GM23338 (cell line): ENCODE measurements around the gene IGF2BP2. TPM values are rescaled to one million over a fixed set of nuclear protein-coding genes. Genes with fewer than 3 reads are reported as not detected.

ENCODE experiments used
- ATAC-seq: fragments of 200-7000 bp; cut with Tn5 transposase; 3 replicates; pipeline ENCODE4 v1.9.1; 2020
- DNase-seq: peaks from one replicate; pipeline ENCODE4 v3.0.0-alpha.2; 2015; ENCODE audit warnings: low spot score
- H2AFZ ChIP-seq: fragments of 200-600 bp; sonication (generic); 2 replicates; pipeline ENCODE4 v1.8.0; 2016; ENCODE audit warnings: antibody characterized with exemption, mild to moderate bottlenecking, moderate library complexity
- H3F3A ChIP-seq: fragments of 200-600 bp; sonication (generic); replicated peaks from 2 replicates; pipeline ENCODE4 v1.8.0; 2017; ENCODE audit warnings: antibody characterized with exemption, mixed run types, low read depth
- H3K27ac ChIP-seq: fragments of 200-600 bp; sonication (generic); 2 replicates; pipeline ENCODE4 v1.6.1; 2016; ENCODE audit warnings: low read depth
- H3K27me3 ChIP-seq: fragments of 200-600 bp; sonication (generic); 2 replicates; pipeline ENCODE4 v1.8.0; 2016; ENCODE audit warnings: mild to moderate bottlenecking, mixed run types, moderate library complexity; ENCODE audit not compliant: insufficient read depth
- H3K36me3 ChIP-seq: fragments of 200-600 bp; sonication (generic); 2 replicates; pipeline ENCODE4 v1.8.0; 2016; ENCODE audit warnings: mild to moderate bottlenecking; ENCODE audit not compliant: insufficient read depth
- H3K4me1 ChIP-seq: fragments of 200-600 bp; sonication (generic); 2 replicates; pipeline ENCODE4 v1.8.0; 2016; ENCODE audit warnings: mild to moderate bottlenecking, moderate library complexity; ENCODE audit not compliant: insufficient read depth
- H3K4me2 ChIP-seq: fragments of 200-600 bp; sonication (generic); 2 replicates; pipeline ENCODE4 v1.7.1; 2017; ENCODE audit warnings: mixed run types
- H3K4me3 ChIP-seq: fragments of 200-600 bp; sonication (generic); 2 replicates; pipeline ENCODE4 v1.6.1; 2016; ENCODE audit warnings: mixed run types
- H3K79me2 ChIP-seq: fragments of 200-600 bp; sonication (generic); replicated peaks from 2 replicates; pipeline ENCODE4 v1.8.0; 2017; ENCODE audit warnings: mild to moderate bottlenecking; ENCODE audit not compliant: insufficient read depth
- H3K9me2 ChIP-seq: fragments of 200-600 bp; sonication (generic); 2 replicates; pipeline ENCODE4 v1.8.0; 2017; ENCODE audit not compliant: insufficient read depth
- H4K20me1 ChIP-seq: fragments of 200-600 bp; sonication (generic); replicated peaks from 2 replicates; pipeline ENCODE4 v1.8.0; 2017; ENCODE audit warnings: mild to moderate bottlenecking; ENCODE audit not compliant: insufficient read depth
- H3K27ac Mint-ChIP-seq: 2 replicates; pipeline ENCODE4 v1.8.0; 2020; ENCODE audit warnings: inconsistent platforms, mild to moderate bottlenecking, moderate library complexity, mixed read lengths
- H3K27me3 Mint-ChIP-seq: 3 replicates; pipeline ENCODE4 v1.8.0; 2022; ENCODE audit warnings: low read depth, mild to moderate bottlenecking, moderate library complexity, mixed read lengths, inconsistent platforms; ENCODE audit not compliant: insufficient read depth, poor library complexity
- H3K36me3 Mint-ChIP-seq: 3 replicates; pipeline ENCODE4 v1.8.0; 2021; ENCODE audit warnings: low read depth, mild to moderate bottlenecking, inconsistent platforms, moderate library complexity, mixed read lengths
- H3K4me1 Mint-ChIP-seq: 3 replicates; pipeline ENCODE4 v1.8.0; 2020; ENCODE audit warnings: mild to moderate bottlenecking, inconsistent platforms, mixed read lengths
- H3K4me3 Mint-ChIP-seq: 3 replicates; pipeline ENCODE4 v1.8.0; 2021; ENCODE audit warnings: moderate library complexity, mild to moderate bottlenecking, inconsistent platforms, mixed read lengths
- H3K9me3 Mint-ChIP-seq: 3 replicates; pipeline ENCODE4 v1.8.0; 2020; ENCODE audit warnings: moderate library complexity, mild to moderate bottlenecking, inconsistent platforms, mixed read lengths
- CREB1 ChIP-seq: fragments of 250-450 bp; sonication (Bioruptor Pico); IDR thresholded peaks from 2 replicates; pipeline ENCODE4 v1.5.0; 2020; ENCODE audit warnings: low read depth, mild to moderate bottlenecking, moderate library complexity
- JUNB ChIP-seq: IDR thresholded peaks from one replicate; pipeline ENCODE4 v1.6.1; 2016; ENCODE audit warnings: antibody characterized with exemption; ENCODE audit not compliant: unreplicated experiment
- NANOG ChIP-seq: IDR thresholded peaks from 2 replicates; pipeline ENCODE4 v1.6.1; 2016; ENCODE audit warnings: antibody characterized with exemption, borderline replicate concordance
- POLR2AphosphoS5 ChIP-seq: IDR thresholded peaks from 2 replicates; pipeline ENCODE4 v1.6.1; 2016; ENCODE audit warnings: antibody characterized with exemption, low read depth
- STAT1 ChIP-seq: IDR thresholded peaks from one replicate; pipeline ENCODE4 v1.6.1; 2016; ENCODE audit warnings: antibody characterized with exemption; ENCODE audit not compliant: unreplicated experiment
- ZNF114 ChIP-seq: fragments of 250-450 bp; sonication (Bioruptor Pico); IDR thresholded peaks from 2 replicates; pipeline ENCODE4 v1.5.0; 2020; ENCODE audit warnings: mild to moderate bottlenecking, moderate library complexity
- ZNF331 ChIP-seq: fragments of 250-450 bp; sonication (Bioruptor Pico); IDR thresholded peaks from 2 replicates; pipeline ENCODE4 v1.5.0; 2020; ENCODE audit warnings: low read depth, mild to moderate bottlenecking, moderate library complexity
- polyA plus RNA-seq: library from polyadenylated mRNA; unstranded; fragments of >200 nt; fragmentation: Nextera tagmentation; extraction: Ambion mirVana; gene quantifications from 2 replicates; pipeline ENCODE4 v1.2.1, GENCODE V29; 2016
- total RNA-seq: library from RNA; depleted of rRNA; stranded (reverse); fragments of >200 nt; shearing (Covaris generic); gene quantifications from 2 replicates; pipeline ENCODE4 v1.2.3, GENCODE V29; 2014
- TF ChIP-seq, protein P1 (sequence below): IDR thresholded peaks from one replicate; pipeline ENCODE4 v1.6.1; 2018; ENCODE audit warnings: antibody characterized with exemption; ENCODE audit not compliant: unreplicated experiment
- TF ChIP-seq, protein P2 (sequence below), 2 experiments: fragments of 200-600 bp in 1 of 2; sonication (generic) in 1 of 2; conservative IDR thresholded peaks; 2 replicates each; pipeline versions ENCODE4 v1.5.1 to v1.6.1; 2016 to 2017; ENCODE audit warnings: antibody characterized with exemption in 2 of 2, low read depth in 2 of 2, mild to moderate bottlenecking in 2 of 2, moderate library complexity in 1 of 2
- TF ChIP-seq, protein P3 (sequence below): IDR thresholded peaks from 2 replicates; pipeline ENCODE4 v1.6.1; 2016; ENCODE audit warnings: antibody characterized with exemption

The IGF2BP2 gene
- total and polyA plus RNA-seq, 2 experiments from 2014 or later: 82.9 to 84.5 TPM

- Histone ChIP-seq H3K4me3 (no peak overlapping the region), H3K36me3 (no peaks in the 10 kb centered on the region), H3K27ac (no peak overlapping the region), H3K27me3 (no peaks in the 10 kb centered on the region), H3K79me2 (peaks cover 91% of the 10 kb centered on the region), H4K20me1 (peaks cover 50% of the 10 kb centered on the region), H3K4me1 (peaks cover 44% of the 10 kb centered on the region), H3K4me2 (no peak overlapping the region), H2AFZ (no peak overlapping the region), H3K9me2 (no peaks in the 10 kb centered on the region), H3F3A (no peaks in the 10 kb centered on the region)
- ATAC-seq (no peak), DNase-seq (no peak)
- Mint-ChIP-seq H3K4me3 (no peak overlapping the region), H3K36me3 (no peaks in the 10 kb centered on the region; the same call in 2 of the 3 replicates), H3K4me1 (peaks cover 52% of the 10 kb centered on the region), H3K27ac (no peak overlapping the region), H3K27me3 (peaks cover 6% of the 10 kb centered on the region), H3K9me3 (no peaks in the 10 kb centered on the region)
- TF ChIP-seq, protein P1, sequence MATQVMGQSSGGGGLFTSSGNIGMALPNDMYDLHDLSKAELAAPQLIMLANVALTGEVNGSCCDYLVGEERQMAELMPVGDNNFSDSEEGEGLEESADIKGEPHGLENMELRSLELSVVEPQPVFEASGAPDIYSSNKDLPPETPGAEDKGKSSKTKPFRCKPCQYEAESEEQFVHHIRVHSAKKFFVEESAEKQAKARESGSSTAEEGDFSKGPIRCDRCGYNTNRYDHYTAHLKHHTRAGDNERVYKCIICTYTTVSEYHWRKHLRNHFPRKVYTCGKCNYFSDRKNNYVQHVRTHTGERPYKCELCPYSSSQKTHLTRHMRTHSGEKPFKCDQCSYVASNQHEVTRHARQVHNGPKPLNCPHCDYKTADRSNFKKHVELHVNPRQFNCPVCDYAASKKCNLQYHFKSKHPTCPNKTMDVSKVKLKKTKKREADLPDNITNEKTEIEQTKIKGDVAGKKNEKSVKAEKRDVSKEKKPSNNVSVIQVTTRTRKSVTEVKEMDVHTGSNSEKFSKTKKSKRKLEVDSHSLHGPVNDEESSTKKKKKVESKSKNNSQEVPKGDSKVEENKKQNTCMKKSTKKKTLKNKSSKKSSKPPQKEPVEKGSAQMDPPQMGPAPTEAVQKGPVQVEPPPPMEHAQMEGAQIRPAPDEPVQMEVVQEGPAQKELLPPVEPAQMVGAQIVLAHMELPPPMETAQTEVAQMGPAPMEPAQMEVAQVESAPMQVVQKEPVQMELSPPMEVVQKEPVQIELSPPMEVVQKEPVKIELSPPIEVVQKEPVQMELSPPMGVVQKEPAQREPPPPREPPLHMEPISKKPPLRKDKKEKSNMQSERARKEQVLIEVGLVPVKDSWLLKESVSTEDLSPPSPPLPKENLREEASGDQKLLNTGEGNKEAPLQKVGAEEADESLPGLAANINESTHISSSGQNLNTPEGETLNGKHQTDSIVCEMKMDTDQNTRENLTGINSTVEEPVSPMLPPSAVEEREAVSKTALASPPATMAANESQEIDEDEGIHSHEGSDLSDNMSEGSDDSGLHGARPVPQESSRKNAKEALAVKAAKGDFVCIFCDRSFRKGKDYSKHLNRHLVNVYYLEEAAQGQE: no peak
- TF ChIP-seq, protein P2, sequence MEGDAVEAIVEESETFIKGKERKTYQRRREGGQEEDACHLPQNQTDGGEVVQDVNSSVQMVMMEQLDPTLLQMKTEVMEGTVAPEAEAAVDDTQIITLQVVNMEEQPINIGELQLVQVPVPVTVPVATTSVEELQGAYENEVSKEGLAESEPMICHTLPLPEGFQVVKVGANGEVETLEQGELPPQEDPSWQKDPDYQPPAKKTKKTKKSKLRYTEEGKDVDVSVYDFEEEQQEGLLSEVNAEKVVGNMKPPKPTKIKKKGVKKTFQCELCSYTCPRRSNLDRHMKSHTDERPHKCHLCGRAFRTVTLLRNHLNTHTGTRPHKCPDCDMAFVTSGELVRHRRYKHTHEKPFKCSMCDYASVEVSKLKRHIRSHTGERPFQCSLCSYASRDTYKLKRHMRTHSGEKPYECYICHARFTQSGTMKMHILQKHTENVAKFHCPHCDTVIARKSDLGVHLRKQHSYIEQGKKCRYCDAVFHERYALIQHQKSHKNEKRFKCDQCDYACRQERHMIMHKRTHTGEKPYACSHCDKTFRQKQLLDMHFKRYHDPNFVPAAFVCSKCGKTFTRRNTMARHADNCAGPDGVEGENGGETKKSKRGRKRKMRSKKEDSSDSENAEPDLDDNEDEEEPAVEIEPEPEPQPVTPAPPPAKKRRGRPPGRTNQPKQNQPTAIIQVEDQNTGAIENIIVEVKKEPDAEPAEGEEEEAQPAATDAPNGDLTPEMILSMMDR (conservative IDR thresholded peaks at IDR 0.05; ENCODE audit: low read depth in 2 of 2): no peak
- TF ChIP-seq JUNB (no peak), STAT1 (no peak), POLR2AphosphoS5 (no peak), ZNF114 (CRISPR knock-in tag) (no peak), CREB1 (CRISPR knock-in tag) (no peak), ZNF331 (CRISPR knock-in tag) (no peak), NANOG (no peak)
- TF ChIP-seq, protein P3, sequence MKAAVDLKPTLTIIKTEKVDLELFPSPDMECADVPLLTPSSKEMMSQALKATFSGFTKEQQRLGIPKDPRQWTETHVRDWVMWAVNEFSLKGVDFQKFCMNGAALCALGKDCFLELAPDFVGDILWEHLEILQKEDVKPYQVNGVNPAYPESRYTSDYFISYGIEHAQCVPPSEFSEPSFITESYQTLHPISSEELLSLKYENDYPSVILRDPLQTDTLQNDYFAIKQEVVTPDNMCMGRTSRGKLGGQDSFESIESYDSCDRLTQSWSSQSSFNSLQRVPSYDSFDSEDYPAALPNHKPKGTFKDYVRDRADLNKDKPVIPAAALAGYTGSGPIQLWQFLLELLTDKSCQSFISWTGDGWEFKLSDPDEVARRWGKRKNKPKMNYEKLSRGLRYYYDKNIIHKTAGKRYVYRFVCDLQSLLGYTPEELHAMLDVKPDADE: no peak
These were observed 87.8 kb downstream of the IGF2BP2 start for GRCh38 chr3:185737020-185737419.

- no peaks in the 10 kb centered on the region for H3K36me3 ChIP-seq
- no peak overlapping the region for H2AFZ ChIP-seq
- Mint-ChIP-seq H3K4me1 (peaks cover 46% of the 10 kb centered on the region), H3K27me3 (peaks cover 2% of the 10 kb centered on the region), H3K4me3 (no peak overlapping the region), H3K27ac (no peak overlapping the region), H3K9me3 (no peaks in the 10 kb centered on the region), H3K36me3 (no peaks in the 10 kb centered on the region; the same call in 2 of the 3 replicates)
- DNase-seq (no peak), ATAC-seq (peak; percentile 11; the same call in 2 of the 3 replicates)
- peaks cover 41% of the 10 kb centered on the region for H3K4me1 ChIP-seq
- H3K4me2 ChIP-seq: no peak overlapping the region
- H4K20me1 ChIP-seq: peaks cover 37% of the 10 kb centered on the region
- H3K79me2 ChIP-seq: peaks cover 91% of the 10 kb centered on the region
- 0 out of 2 replicates have a peak overlapping the region, but pooled peaks have one; percentile 62 for H3K27ac ChIP-seq
- TF ChIP-seq, protein P1: no peak
- TF ChIP-seq NANOG: no peak
- TF ChIP-seq, protein P2 (conservative IDR thresholded peaks at IDR 0.05; ENCODE audit: low read depth in 2 of 2): no peak
- H3K4me3 ChIP-seq: no peak overlapping the region
- H3F3A ChIP-seq: no peaks in the 10 kb centered on the region
- no peaks in the 10 kb centered on the region for H3K27me3 ChIP-seq
- H3K9me2 ChIP-seq: no peaks in the 10 kb centered on the region
These were observed 90.1 kb downstream of the IGF2BP2 start for GRCh38 chr3:185734725-185735096.
